HG03039 (cell line): ENCODE results near the gene MRPL32.

Experiments
- ATAC-seq: cut with Tn5 transposase; IDR thresholded peaks from one replicate; pipeline ENCODE4 v1.9.1; 2021; ENCODE audit warnings: mild to moderate bottlenecking, moderate library complexity; ENCODE audit not compliant: unreplicated experiment

The MRPL32 gene

GRCh38 chr7:42925630-42926029 is 6.5 kb upstream of the MRPL32 start:
- no peak for ATAC-seq

- ATAC-seq = no peak
Measured at GRCh38 chr7:42926204-42926603, 6.0 kb upstream of the MRPL32 start.

GRCh38 chr7:42928754-42929153 is 3.4 kb upstream of the MRPL32 start:
- no peak for ATAC-seq

DNA sequence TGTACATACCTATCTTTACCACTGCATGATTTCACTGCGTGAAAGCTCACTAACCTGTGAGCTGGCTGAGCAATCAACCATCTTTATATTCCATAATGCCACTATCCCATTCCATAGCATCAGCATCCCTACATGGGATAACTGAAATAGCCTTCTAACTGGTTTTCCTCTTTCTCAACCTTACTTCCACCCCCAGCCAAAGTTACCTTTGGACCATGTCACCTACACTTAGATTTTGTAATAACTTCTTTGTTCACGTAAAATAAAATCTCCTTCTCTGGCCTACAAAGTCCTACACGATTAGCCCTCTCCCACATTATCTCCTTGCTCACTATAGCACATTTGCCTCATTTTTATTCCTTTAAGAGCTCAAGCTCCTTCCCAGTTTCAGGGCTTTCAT is 2.7 kb upstream of the MRPL32 start:
- no peak for ATAC-seq

DNA sequence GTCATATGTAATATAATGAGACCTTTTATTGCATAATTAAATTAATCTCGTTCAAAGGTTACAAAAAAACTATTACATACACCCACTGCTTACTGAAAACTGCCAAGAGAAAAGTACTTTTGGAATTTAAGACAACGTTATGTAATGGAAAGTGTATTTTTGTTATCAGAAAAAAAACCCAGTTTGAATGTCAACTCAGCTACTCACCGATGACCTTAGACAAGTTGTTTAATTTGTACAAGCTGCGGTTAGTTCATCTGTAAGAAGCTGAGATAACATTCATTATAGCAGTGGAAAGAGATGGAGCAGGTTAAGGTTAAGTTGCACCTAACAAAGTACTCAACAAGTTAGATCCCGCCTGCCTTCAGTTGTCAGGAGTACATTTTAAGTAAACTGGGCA is 1.3 kb upstream of the MRPL32 start:
- no peak for ATAC-seq

DNA sequence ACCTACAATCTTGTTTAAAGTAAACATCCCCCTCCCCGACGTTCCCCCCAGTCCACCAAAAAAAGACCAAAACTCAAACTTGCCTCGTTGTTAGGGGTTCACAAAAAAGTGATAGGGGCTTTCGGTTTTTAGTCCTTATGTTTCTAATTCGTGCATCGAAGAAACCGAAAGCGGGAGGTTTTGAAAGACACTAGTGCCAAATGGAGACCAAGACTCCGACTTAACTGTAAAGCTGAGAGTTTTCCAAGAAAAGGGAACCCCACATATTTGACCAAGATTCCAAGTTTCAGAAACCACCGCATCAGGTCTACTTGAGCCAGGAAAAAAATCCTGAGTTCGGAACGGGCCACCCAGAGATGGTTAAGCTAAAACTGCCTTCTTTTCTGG is 736 bp upstream of the MRPL32 start:
- no peak for ATAC-seq

- no peak for ATAC-seq
Measured at GRCh38 chr7:42932811-42933591, 825 bp downstream of the MRPL32 start.

DNA sequence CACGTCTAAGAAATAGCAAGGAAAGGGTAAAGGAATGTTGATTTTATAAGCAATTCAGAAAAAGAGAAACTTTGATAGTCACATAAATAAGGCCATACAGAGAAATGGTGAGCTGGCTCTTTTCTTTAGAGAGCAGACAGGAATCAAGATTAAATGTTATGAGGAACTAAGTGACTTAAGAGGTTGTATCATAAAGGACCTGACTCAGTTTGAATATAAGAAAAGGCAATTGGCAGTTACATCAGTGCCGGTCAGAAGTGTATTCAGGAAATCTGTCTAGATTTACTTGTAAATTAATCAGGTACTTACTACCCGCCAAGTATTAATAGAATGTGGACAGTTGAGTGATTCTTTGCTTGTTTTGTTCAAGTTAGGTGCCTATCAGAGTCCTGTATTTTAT is 2.1 kb downstream of the MRPL32 start:
- no peak for ATAC-seq

GRCh38 chr7:42935861-42936260 is 3.7 kb downstream of the MRPL32 start:
- no peak for ATAC-seq

DNA sequence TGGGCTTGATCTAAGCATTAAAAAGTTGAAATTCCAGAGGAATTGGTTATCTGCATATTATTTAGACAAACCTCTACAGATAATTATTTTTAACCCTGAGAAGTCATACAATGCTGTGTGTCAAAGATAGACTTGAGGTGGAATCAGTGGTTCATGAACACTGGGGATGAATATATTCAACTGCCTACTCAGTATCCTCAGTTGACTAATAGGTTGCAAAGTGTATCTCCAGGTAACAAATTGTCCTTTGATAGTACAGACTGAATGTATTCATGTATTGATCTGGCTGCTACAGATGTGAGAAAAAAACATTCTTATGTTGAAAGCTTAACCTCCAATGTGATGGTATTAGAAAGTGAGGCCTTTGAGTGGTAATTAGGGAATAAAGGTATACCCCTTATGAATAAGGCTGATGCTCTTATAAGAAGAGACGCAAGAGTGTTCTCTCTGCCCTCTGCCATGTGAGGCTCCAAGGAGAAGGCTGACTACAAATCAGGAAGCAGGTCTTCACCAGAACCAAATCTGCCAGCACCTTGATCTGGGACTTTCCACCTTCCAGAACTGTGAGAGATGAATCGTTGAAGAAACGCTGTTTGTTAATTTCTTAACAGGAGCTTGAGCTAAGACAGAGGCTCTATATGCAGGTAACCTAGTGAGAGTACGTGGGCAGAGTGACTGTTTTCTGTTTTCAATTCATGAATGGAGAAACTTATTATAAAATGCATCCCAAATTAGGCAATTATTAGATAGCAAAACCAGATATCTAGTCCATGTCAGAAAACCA is 7.5 kb downstream of the MRPL32 start:
- ATAC-seq = no peak

- no peak for ATAC-seq
Measured at GRCh38 chr7:42940985-42941847, 9.0 kb downstream of the MRPL32 start.

GRCh38 chr7:42945821-42946626 is 13.8 kb downstream of the MRPL32 start:
- peak; percentile 64 for ATAC-seq

DNA sequence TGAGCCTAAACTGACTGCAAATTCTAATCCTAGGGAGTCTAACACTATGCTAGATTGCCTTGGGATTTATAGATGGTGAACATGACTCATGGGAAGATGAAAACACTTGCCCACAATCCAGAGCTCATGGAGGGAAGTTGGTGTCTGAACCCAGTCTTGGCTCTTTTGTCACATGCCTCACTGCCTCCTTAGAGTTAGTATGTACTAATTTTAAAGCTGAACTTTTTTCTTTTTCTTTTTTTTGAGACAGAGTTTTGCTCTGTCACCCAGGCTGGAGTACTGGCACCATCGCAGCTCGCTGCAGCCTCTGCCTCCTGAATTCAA is 14.4 kb downstream of the MRPL32 start:
- no peak for ATAC-seq

DNA sequence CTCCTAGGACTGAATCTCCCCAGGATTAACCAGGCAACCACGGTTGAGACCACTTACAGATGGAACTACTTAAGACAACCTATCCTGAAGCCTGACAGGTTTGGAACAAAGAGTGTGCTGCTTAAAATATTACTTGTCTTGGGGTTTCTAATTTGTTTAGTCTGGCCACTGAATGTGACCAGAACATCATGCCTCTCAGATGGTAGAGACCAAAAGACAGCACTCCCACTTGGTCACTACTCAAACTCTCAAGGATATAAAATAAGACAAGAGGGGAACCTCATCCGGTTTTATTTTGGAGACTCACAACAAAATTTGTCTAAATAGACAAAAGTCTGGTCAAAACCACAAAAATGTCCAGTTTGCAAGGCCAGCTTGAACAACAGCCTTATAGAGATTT is 15.3 kb downstream of the MRPL32 start:
- ATAC-seq = no peak

GRCh38 chr7:42950417-42950816 is 18.2 kb downstream of the MRPL32 start:
- ATAC-seq = no peak

DNA sequence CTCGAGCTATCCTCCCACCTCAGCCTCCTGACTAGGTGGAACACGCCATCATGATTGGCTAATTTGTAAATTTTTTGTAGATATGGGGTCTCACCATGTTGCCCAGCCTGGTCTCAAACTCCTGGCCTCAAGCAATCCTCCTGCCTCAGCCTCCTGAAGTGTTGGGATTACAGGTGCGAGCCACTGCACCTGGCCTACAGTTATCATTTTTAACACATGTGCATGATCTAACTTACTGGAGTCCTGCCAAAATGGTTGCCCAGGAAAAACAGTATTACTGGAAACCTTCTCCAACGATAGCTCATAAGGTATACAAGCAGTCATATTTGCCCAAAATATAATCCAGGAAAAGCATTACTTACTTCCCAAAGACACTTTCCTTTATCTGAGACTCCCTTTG is 20.2 kb downstream of the MRPL32 start:
- no peak for ATAC-seq

DNA sequence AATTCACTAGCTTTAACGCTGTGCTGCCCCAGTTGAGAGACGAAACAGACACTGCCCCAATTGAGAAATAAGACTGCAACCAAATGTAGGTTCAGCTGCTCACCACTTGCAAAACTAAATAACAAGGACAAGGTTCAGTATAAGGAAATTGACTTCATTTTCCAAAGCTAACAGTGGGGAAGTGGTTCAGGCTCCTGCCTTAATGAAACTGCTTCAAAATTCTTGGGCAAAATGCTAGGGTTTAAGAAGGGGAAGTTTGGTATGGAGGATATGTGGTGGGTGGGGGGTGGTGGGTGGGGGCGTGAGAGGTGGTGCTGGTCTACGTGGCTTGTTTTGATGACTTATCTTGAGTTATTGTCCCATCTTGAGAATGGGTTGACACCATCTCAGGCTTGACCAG is 21.8 kb downstream of the MRPL32 start:
- ATAC-seq = no peak

DNA sequence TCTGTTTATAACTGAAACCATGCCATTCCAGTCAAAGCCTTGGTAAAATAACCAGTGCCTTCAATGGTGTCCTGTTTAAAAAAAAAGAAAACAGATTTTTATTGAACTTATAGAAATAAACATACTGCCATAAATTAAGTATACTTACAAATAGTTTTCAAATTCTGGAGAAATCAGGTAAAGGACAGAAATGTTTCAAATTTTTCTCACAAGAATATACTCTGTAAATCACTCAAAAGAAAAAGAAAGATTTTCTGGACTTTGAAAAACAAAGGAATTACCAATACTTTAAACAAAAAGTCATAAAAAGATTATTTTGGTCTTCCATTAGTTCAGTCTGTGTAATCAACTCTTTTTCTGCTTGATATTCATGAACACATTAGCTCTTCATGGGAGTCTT is 23.9 kb downstream of the MRPL32 start:
- no peak for ATAC-seq

DNA sequence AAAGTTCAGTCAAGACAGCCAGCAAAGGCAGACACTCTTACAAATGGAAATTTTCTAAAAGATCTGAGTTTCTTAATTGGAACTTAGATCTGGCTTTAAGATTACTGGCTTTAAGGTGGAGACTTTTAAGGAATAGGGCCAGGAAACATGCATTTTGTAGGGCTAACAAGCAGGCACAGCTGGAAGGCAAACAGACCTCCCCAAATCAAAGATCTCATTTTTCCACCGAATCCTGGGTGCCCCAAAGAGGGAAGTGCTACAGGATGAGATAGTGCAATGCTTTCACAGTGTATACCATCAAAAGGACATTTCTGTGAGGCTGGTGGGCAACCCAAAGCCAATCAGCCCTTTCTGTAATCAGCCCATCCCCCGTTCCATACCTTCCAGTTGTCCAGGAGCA is 27.4 kb downstream of the MRPL32 start:
- no peak for ATAC-seq

GRCh38 chr7:42960762-42961161 is 28.6 kb downstream of the MRPL32 start:
- peak; percentile 56 for ATAC-seq

DNA sequence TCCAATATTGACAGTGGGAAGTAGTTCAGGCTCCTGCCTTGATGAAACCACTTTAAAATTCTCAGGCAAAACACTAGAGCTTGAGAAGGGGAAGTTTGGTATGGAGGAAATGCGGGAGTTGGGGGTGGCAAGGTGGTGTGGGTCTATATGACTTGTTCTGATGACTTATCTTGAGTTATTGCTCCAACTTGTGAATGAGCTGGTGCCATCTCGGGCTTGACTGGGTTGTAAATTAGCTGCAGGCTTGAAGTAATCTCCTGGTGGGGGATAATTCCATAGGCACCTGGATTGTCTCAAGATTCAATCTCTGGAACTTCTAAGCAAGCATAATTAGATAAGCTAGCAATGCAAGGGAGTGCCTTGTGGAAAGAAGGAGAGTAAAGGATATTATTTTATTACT is 29.0 kb downstream of the MRPL32 start:
- no peak for ATAC-seq
